Fibroblast of lung (primary cell): Measurements from ENCODE around the gene PIH1D1. TPM values are rescaled to one million over a fixed set of nuclear protein-coding genes. Genes with fewer than 3 reads are reported as not detected.
A peak's percentile ranks its signal among the peaks of the same experiment; 100 is the strongest.

ENCODE experiments used
- DNase-seq, 2 donors: peaks; one replicate each; pipeline versions ENCODE4 v3.0.0 to v3.0.0-alpha.2; 2010; ENCODE audit warnings: low read depth in 2 of 2
- H2AFZ ChIP-seq: 2 replicates; pipeline ENCODE4 v1.5.1; 2012; ENCODE audit warnings: low read length, control low read depth, inconsistent platforms
- H3K27ac ChIP-seq: 2 replicates; pipeline ENCODE4 v1.5.1; 2011; ENCODE audit warnings: low read length, control low read depth; ENCODE audit not compliant: insufficient read depth
- H3K27me3 ChIP-seq: 2 replicates; pipeline ENCODE4 v1.5.1; 2011; ENCODE audit warnings: mild to moderate bottlenecking, low read length; ENCODE audit not compliant: control insufficient read depth, insufficient read depth
- H3K36me3 ChIP-seq: 2 replicates; pipeline ENCODE4 v1.5.1; 2011; ENCODE audit warnings: low read length; ENCODE audit not compliant: control insufficient read depth, insufficient read depth
- H3K4me1 ChIP-seq: 2 replicates; pipeline ENCODE4 v1.5.1; 2011; ENCODE audit warnings: low read length; ENCODE audit not compliant: control insufficient read depth, insufficient read depth; ENCODE audit errors: extremely low read depth
- H3K4me2 ChIP-seq: 2 replicates; pipeline ENCODE4 v1.5.1; 2011; ENCODE audit warnings: low read length, control low read depth; ENCODE audit not compliant: insufficient read depth; ENCODE audit errors: extremely low read depth
- H3K4me3 ChIP-seq, 4 experiments: fragments of 200-600 bp in 1 of 4; sonication (generic) in 1 of 4; replicated peaks in 1 of 4; 2 replicates each; pipeline ENCODE4 v1.5.1; 2011 to 2016; ENCODE audit warnings: low read length in 4 of 4, low read depth in 3 of 4, mild to moderate bottlenecking in 3 of 4, control low read depth in 2 of 4, inconsistent platforms in 1 of 4, mixed read lengths in 1 of 4; ENCODE audit not compliant: insufficient read depth in 1 of 4; ENCODE audit errors: control extremely low read depth in 1 of 4
- H3K79me2 ChIP-seq: 2 replicates; pipeline ENCODE4 v1.5.1; 2012; ENCODE audit warnings: mild to moderate bottlenecking, low read length, inconsistent platforms; ENCODE audit not compliant: control insufficient read depth, insufficient read depth
- H3K9ac ChIP-seq: 2 replicates; pipeline ENCODE4 v1.5.1; 2011; ENCODE audit warnings: mild to moderate bottlenecking, low read length, control low read depth; ENCODE audit not compliant: insufficient read depth
- H3K9me3 ChIP-seq: 2 replicates; pipeline ENCODE4 v1.5.1; 2012; ENCODE audit warnings: low read depth, low read length; ENCODE audit not compliant: control insufficient read depth, insufficient read depth
- H4K20me1 ChIP-seq: 2 replicates; pipeline ENCODE4 v1.5.1; 2011; ENCODE audit warnings: low read length; ENCODE audit not compliant: control insufficient read depth, insufficient read depth; ENCODE audit errors: extremely low read depth
- CTCF ChIP-seq, 2 donors: IDR thresholded peaks in 1 of 2; conservative IDR thresholded peaks in 1 of 2; 1 replicate in 1 of 2; 2 replicates in 1 of 2; pipeline ENCODE4 v1.5.1; 2011 to 2012; ENCODE audit warnings: low read length in 2 of 2, control low read depth in 1 of 2, inconsistent platforms in 1 of 2, low read depth in 1 of 2, mild to moderate bottlenecking in 1 of 2
- EZH2 ChIP-seq: IDR thresholded peaks from 2 replicates; pipeline ENCODE4 v1.5.1; 2012; ENCODE audit warnings: low read length, control low read depth, mild to moderate bottlenecking; ENCODE audit errors: missing control alignments
- polyA plus RNA-seq, 2 donors: library from polyadenylated mRNA; depleted of rRNA in 1 of 2; stranded (reverse) in 1 of 2; unstranded in 1 of 2; fragments of >200 nt; gene quantifications; 2 replicates each; pipeline ENCODE4 v1.2.1, GENCODE V29; 2011 to 2012; ENCODE audit warnings: missing spikeins in 1 of 2
- total RNA-seq: library from RNA; depleted of rRNA; stranded (reverse); fragments of >200 nt; gene quantifications from 2 replicates; pipeline ENCODE4 v1.2.1, GENCODE V29; 2014

Gene PIH1D1
- total and polyA plus RNA-seq, 2 donors (not counting 1 experiment from before 2014, with no cell fraction given) = 53.8 to 94.5 TPM

GRCh38 chr19:49441210-49441959 lies 10.2 kb downstream of the PIH1D1 start, which contains the start of gene SLC17A7:
TSS of gene SLC17A7 (minus strand) at chr19:49441527. CDS start at chr19:49441379, 148 bp downstream.
- no peaks in the 10 kb centered on the region for H3K36me3 ChIP-seq
- H3K27ac ChIP-seq = no peak within 1 kb of the TSS
- H3K4me1 ChIP-seq = no peaks in the 10 kb centered on the region
- no peaks in the 10 kb centered on the region for H3K9me3 ChIP-seq
- TF ChIP-seq CTCF (conservative IDR thresholded peaks at IDR 0.05 in 1 of 2, IDR thresholded peaks at IDR 0.05 in 1 of 2; ENCODE audit: low read depth in 1 of 2, low read length in 2 of 2) = no peak
- peak; percentile 67 for TF ChIP-seq EZH2
- peak within 1 kb of the TSS; percentile 13 for H3K4me2 ChIP-seq
- no peak for DNase-seq
- no peak within 1 kb of the TSS for H3K9ac ChIP-seq
- no peaks in the 10 kb centered on the region for H3K79me2 ChIP-seq
- H3K27me3 ChIP-seq = peaks cover 49% of the 10 kb centered on the region
- H3K4me3 ChIP-seq = no peak within 1 kb of the TSS
- H4K20me1 ChIP-seq = no peaks in the 10 kb centered on the region
- H2AFZ ChIP-seq = no peak within 1 kb of the TSS

GRCh38 chr19:49440439-49441209 lies 11.0 kb downstream of the PIH1D1 start:
- no peak overlapping the region for H3K9ac ChIP-seq
- H3K4me3 ChIP-seq = no peak overlapping the region
- H3K27ac ChIP-seq = no peak overlapping the region
- no peak overlapping the region for H3K4me2 ChIP-seq
- no peaks in the 10 kb centered on the region for H3K4me1 ChIP-seq
- DNase-seq = no peak
- TF ChIP-seq CTCF (conservative IDR thresholded peaks at IDR 0.05 in 1 of 2, IDR thresholded peaks at IDR 0.05 in 1 of 2; ENCODE audit: low read depth in 1 of 2, low read length in 2 of 2) = no peak
- peak; percentile 96 for TF ChIP-seq EZH2
- H3K9me3 ChIP-seq = no peaks in the 10 kb centered on the region
- H4K20me1 ChIP-seq = no peaks in the 10 kb centered on the region
- H3K36me3 ChIP-seq = no peaks in the 10 kb centered on the region
- H2AFZ ChIP-seq = no peak overlapping the region
- no peaks in the 10 kb centered on the region for H3K79me2 ChIP-seq
- peaks cover 57% of the 10 kb centered on the region for H3K27me3 ChIP-seq

GRCh38 chr19:49439836-49440235 lies 11.8 kb downstream of the PIH1D1 start:
- H3K9ac ChIP-seq = no peak overlapping the region
- H2AFZ ChIP-seq = no peak overlapping the region
- DNase-seq = no peak
- no peaks in the 10 kb centered on the region for H4K20me1 ChIP-seq
- peaks cover 63% of the 10 kb centered on the region for H3K27me3 ChIP-seq
- no peak overlapping the region for H3K4me3 ChIP-seq
- no peaks in the 10 kb centered on the region for H3K79me2 ChIP-seq
- TF ChIP-seq CTCF (conservative IDR thresholded peaks at IDR 0.05 in 1 of 2, IDR thresholded peaks at IDR 0.05 in 1 of 2; ENCODE audit: low read depth in 1 of 2, low read length in 2 of 2) (no peak), EZH2 (no peak)
- no peaks in the 10 kb centered on the region for H3K4me1 ChIP-seq
- H3K27ac ChIP-seq = no peak overlapping the region
- H3K9me3 ChIP-seq = no peaks in the 10 kb centered on the region
- no peaks in the 10 kb centered on the region for H3K36me3 ChIP-seq
- no peak overlapping the region for H3K4me2 ChIP-seq
